Neural progenitor cell (in vitro differentiated cells): ENCODE measurements around the gene METAP2. TPM values are rescaled to one million over a fixed set of nuclear protein-coding genes. Genes with fewer than 3 reads are reported as not detected.

Experiments
- DNase-seq: peaks from one replicate; pipeline ENCODE4 v3.0.0-alpha.2; 2016; ENCODE audit warnings: low spot score
- H2AFZ ChIP-seq: fragments of 200-600 bp; sonication (generic); replicated peaks from 2 replicates; pipeline ENCODE4 v1.6.1; 2016; ENCODE audit warnings: antibody characterized with exemption
- H3F3A ChIP-seq: fragments of 200-600 bp; sonication (generic); 2 replicates; pipeline ENCODE4 v1.6.1; 2016; ENCODE audit warnings: antibody characterized with exemption, low read depth
- H3K27ac ChIP-seq: fragments of 200-600 bp; sonication (generic); 2 replicates; pipeline ENCODE4 v1.5.1; 2016; ENCODE audit warnings: mild to moderate bottlenecking
- H3K27me3 ChIP-seq: fragments of 200-600 bp; sonication (generic); 2 replicates; pipeline ENCODE4 v1.6.1; 2016; ENCODE audit warnings: mild to moderate bottlenecking, moderate library complexity
- H3K36me3 ChIP-seq: fragments of 200-600 bp; sonication (generic); 2 replicates; pipeline ENCODE4 v1.5.1; 2016
- H3K4me1 ChIP-seq: fragments of 200-600 bp; sonication (generic); 2 replicates; pipeline ENCODE4 v1.6.1; 2016; ENCODE audit warnings: mixed run types
- H3K4me2 ChIP-seq: fragments of 200-600 bp; sonication (generic); 2 replicates; pipeline ENCODE4 v1.6.1; 2016
- H3K4me3 ChIP-seq: fragments of 200-600 bp; sonication (generic); 2 replicates; pipeline ENCODE4 v1.5.1; 2016
- H3K79me2 ChIP-seq: fragments of 200-600 bp; sonication (generic); 2 replicates; pipeline ENCODE4 v1.6.1; 2016; ENCODE audit warnings: low read depth
- H3K9ac ChIP-seq: fragments of 200-600 bp; sonication (generic); 2 replicates; pipeline ENCODE4 v1.6.1; 2016
- H3K9me3 ChIP-seq: fragments of 200-600 bp; sonication (generic); 2 replicates; pipeline ENCODE4 v1.5.1; 2016; ENCODE audit warnings: low read depth
- H4K20me1 ChIP-seq: fragments of 200-600 bp; sonication (generic); 2 replicates; pipeline ENCODE4 v1.6.1; 2016; ENCODE audit warnings: low read depth
- H3K27ac Mint-ChIP-seq: 3 replicates; pipeline ENCODE4 v1.8.0; 2021; ENCODE audit warnings: mixed read lengths
- H3K27me3 Mint-ChIP-seq: 2 replicates; pipeline ENCODE4 v1.8.0; 2022; ENCODE audit warnings: low read depth, mild to moderate bottlenecking, inconsistent platforms, moderate library complexity, mixed read lengths; ENCODE audit not compliant: insufficient read depth
- H3K36me3 Mint-ChIP-seq: 3 replicates; pipeline ENCODE4 v1.8.0; 2021; ENCODE audit warnings: mixed read lengths
- H3K4me1 Mint-ChIP-seq: 3 replicates; pipeline ENCODE4 v1.8.0; 2021; ENCODE audit warnings: mixed read lengths
- H3K4me3 Mint-ChIP-seq: 3 replicates; pipeline ENCODE4 v1.8.0; 2021; ENCODE audit warnings: mild to moderate bottlenecking, moderate library complexity, mixed read lengths
- H3K9me3 Mint-ChIP-seq: 3 replicates; pipeline ENCODE4 v1.8.0; 2020; ENCODE audit warnings: mixed read lengths
- CTCF ChIP-seq: fragments of 200-600 bp; sonication (generic); IDR thresholded peaks from 2 replicates; pipeline ENCODE4 v1.5.1; 2017; ENCODE audit warnings: antibody characterized with exemption, mild to moderate bottlenecking
- EZH2 ChIP-seq: fragments of 200-600 bp; sonication (generic); IDR thresholded peaks from 2 replicates; pipeline ENCODE4 v1.6.1; 2017; ENCODE audit warnings: antibody characterized with exemption, mild to moderate bottlenecking, moderate library complexity
- EZH2phosphoT487 ChIP-seq: fragments of 200-600 bp; sonication (generic); IDR thresholded peaks from 2 replicates; pipeline ENCODE4 v1.6.1; 2017; ENCODE audit warnings: antibody characterized with exemption
- total RNA-seq: library from RNA; depleted of rRNA; stranded (reverse); fragments of >200 nt; gene quantifications from 2 replicates; pipeline ENCODE4 v1.2.3, GENCODE V29; 2015; ENCODE audit warnings: low replicate concordance

Gene METAP2
- total RNA-seq, 1 donor from 2014 or later = 231 TPM

GRCh38 chr12:95495433-95495832 is 21.5 kb downstream of the METAP2 start:
- Histone ChIP-seq H3K9me3 (no peaks in the 10 kb centered on the region), H4K20me1 (peaks cover 3% of the 10 kb centered on the region), H3K27ac (no peak overlapping the region), H3K4me1 (no peaks in the 10 kb centered on the region), H3K79me2 (peaks cover 14% of the 10 kb centered on the region), H3K27me3 (no peaks in the 10 kb centered on the region), H3K4me3 (no peak overlapping the region), H3K4me2 (no peak overlapping the region), H3K36me3 (peaks cover 21% of the 10 kb centered on the region), H3K9ac (no peak overlapping the region), H2AFZ (no peak overlapping the region), H3F3A (no peaks in the 10 kb centered on the region)
- peaks cover 15% of the 10 kb centered on the region for H3K9me3 Mint-ChIP-seq
- H3K4me1 Mint-ChIP-seq = no peaks in the 10 kb centered on the region
- no peak overlapping the region for H3K4me3 Mint-ChIP-seq
- no peak for DNase-seq
- no peak for TF ChIP-seq EZH2
- no peak overlapping the region for H3K27ac Mint-ChIP-seq
- no peaks in the 10 kb centered on the region for H3K27me3 Mint-ChIP-seq
- H3K36me3 Mint-ChIP-seq = peaks cover 47% of the 10 kb centered on the region

GRCh38 chr12:95497031-95497430 is 23.1 kb downstream of the METAP2 start:
- DNase-seq = no peak
- TF ChIP-seq EZH2phosphoT487 (no peak), CTCF (no peak)
- Histone ChIP-seq H3K27ac (no peak overlapping the region), H4K20me1 (peaks cover 3% of the 10 kb centered on the region), H3K4me3 (no peak overlapping the region), H3K4me1 (no peaks in the 10 kb centered on the region), H3K36me3 (peaks cover 21% of the 10 kb centered on the region), H3K4me2 (no peak overlapping the region), H3K79me2 (peaks cover 28% of the 10 kb centered on the region), H3K9me3 (no peaks in the 10 kb centered on the region), H3F3A (no peaks in the 10 kb centered on the region), H2AFZ (no peak overlapping the region), H3K9ac (no peak overlapping the region), H3K27me3 (no peaks in the 10 kb centered on the region)
- Mint-ChIP-seq H3K4me3 (no peak overlapping the region), H3K36me3 (peaks cover 50% of the 10 kb centered on the region), H3K27me3 (no peaks in the 10 kb centered on the region), H3K9me3 (peaks cover 15% of the 10 kb centered on the region), H3K27ac (no peak overlapping the region), H3K4me1 (no peaks in the 10 kb centered on the region)

GRCh38 chr12:95498968-95499367 is 25.0 kb downstream of the METAP2 start:
- Histone ChIP-seq H3K4me3 (no peak overlapping the region), H3K36me3 (peaks cover 21% of the 10 kb centered on the region), H3K4me2 (no peak overlapping the region), H3K9me3 (no peaks in the 10 kb centered on the region), H3K27me3 (no peaks in the 10 kb centered on the region), H3K27ac (no peak overlapping the region), H3K9ac (no peak overlapping the region), H4K20me1 (no peaks in the 10 kb centered on the region), H3K4me1 (no peaks in the 10 kb centered on the region), H3K79me2 (peaks cover 34% of the 10 kb centered on the region), H2AFZ (no peak overlapping the region), H3F3A (no peaks in the 10 kb centered on the region)
- Mint-ChIP-seq H3K4me1 (no peaks in the 10 kb centered on the region), H3K4me3 (no peak overlapping the region), H3K36me3 (peaks cover 62% of the 10 kb centered on the region), H3K27ac (no peak overlapping the region), H3K9me3 (peaks cover 15% of the 10 kb centered on the region), H3K27me3 (no peaks in the 10 kb centered on the region)
- no peak for TF ChIP-seq EZH2
- no peak for TF ChIP-seq CTCF
- no peak for TF ChIP-seq EZH2phosphoT487
- DNase-seq = no peak

- DNase-seq = no peak
- H3K27ac Mint-ChIP-seq = no peak overlapping the region
- no peaks in the 10 kb centered on the region for H3F3A ChIP-seq
- H4K20me1 ChIP-seq = no peaks in the 10 kb centered on the region
- peaks cover 63% of the 10 kb centered on the region for H3K36me3 Mint-ChIP-seq
- no peak overlapping the region for H3K4me2 ChIP-seq
- H3K9ac ChIP-seq = no peak overlapping the region
- no peaks in the 10 kb centered on the region for H3K4me1 ChIP-seq
- TF ChIP-seq CTCF (no peak), EZH2 (no peak), EZH2phosphoT487 (no peak)
- peaks cover 17% of the 10 kb centered on the region for H3K36me3 ChIP-seq
- H3K9me3 Mint-ChIP-seq = peaks cover 15% of the 10 kb centered on the region
- H3K27me3 ChIP-seq = no peaks in the 10 kb centered on the region
- no peak overlapping the region for H3K27ac ChIP-seq
- no peaks in the 10 kb centered on the region for H3K4me1 Mint-ChIP-seq
- H3K79me2 ChIP-seq = peaks cover 34% of the 10 kb centered on the region
- no peak overlapping the region for H3K4me3 ChIP-seq
- no peaks in the 10 kb centered on the region for H3K27me3 Mint-ChIP-seq
- no peak overlapping the region for H3K4me3 Mint-ChIP-seq
- H2AFZ ChIP-seq = no peak overlapping the region
- H3K9me3 ChIP-seq = no peaks in the 10 kb centered on the region
Observed at GRCh38 chr12:95499772-95500171, 25.8 kb downstream of the METAP2 start.
